SU-DHL-6 (cell line): ENCODE data around the gene EIF2B2.

Experiments
- EZH2phosphoT487 ChIP-seq: fragments of 200-600 bp; sonication (generic), shearing (Covaris generic); conservative IDR thresholded peaks from 2 replicates; pipeline ENCODE4 v1.6.1; 2018; ENCODE audit warnings: mild to moderate bottlenecking, antibody characterized with exemption, low read length, moderate library complexity, mixed read lengths
- TF ChIP-seq, protein P1 (sequence below): fragments of 200-600 bp; sonication (generic); IDR thresholded peaks from one replicate; pipeline ENCODE4 v1.5.1; 2017; ENCODE audit warnings: antibody characterized with exemption, mild to moderate bottlenecking, low read length, moderate library complexity; ENCODE audit not compliant: insufficient read depth, poor library complexity, severe bottlenecking

GRCh38 chr14:75060420-75060819 lies 57.7 kb downstream of the EIF2B2 start:
- TF ChIP-seq, protein P1, sequence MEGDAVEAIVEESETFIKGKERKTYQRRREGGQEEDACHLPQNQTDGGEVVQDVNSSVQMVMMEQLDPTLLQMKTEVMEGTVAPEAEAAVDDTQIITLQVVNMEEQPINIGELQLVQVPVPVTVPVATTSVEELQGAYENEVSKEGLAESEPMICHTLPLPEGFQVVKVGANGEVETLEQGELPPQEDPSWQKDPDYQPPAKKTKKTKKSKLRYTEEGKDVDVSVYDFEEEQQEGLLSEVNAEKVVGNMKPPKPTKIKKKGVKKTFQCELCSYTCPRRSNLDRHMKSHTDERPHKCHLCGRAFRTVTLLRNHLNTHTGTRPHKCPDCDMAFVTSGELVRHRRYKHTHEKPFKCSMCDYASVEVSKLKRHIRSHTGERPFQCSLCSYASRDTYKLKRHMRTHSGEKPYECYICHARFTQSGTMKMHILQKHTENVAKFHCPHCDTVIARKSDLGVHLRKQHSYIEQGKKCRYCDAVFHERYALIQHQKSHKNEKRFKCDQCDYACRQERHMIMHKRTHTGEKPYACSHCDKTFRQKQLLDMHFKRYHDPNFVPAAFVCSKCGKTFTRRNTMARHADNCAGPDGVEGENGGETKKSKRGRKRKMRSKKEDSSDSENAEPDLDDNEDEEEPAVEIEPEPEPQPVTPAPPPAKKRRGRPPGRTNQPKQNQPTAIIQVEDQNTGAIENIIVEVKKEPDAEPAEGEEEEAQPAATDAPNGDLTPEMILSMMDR: no peak
- TF ChIP-seq EZH2phosphoT487: no peak
